Embryonic facial prominence (tissue), 1 donor: ENCODE results near the gene LAYN.
A peak's percentile ranks its signal among the peaks of the same experiment; 100 is the strongest.

Source experiments
- DNase-seq: peaks from one replicate; pipeline ENCODE4 v3.0.0-alpha.2; 2016; ENCODE audit errors: extremely low spot score

Gene LAYN

GRCh38 chr11:111598148-111598547 lies 57.6 kb downstream of the LAYN start:
- DNase-seq = no peak

GRCh38 chr11:111598559-111598958 lies 58.0 kb downstream of the LAYN start:
- DNase-seq = peak; percentile 57

GRCh38 chr11:111601636-111601978 lies 61.1 kb downstream of the LAYN start:
- no peak for DNase-seq

GRCh38 chr11:111601979-111602864 lies 61.7 kb downstream of the LAYN start, which contains the start of gene SIK2:
TSS of gene SIK2 (plus strand) at chr11:111602449. CDS start at chr11:111602564, 115 bp downstream.
- DNase-seq = peak; percentile 96

- DNase-seq = no peak
These were observed 62.5 kb downstream of the LAYN start for GRCh38 chr11:111602865-111603610.

GRCh38 chr11:111603611-111604130 lies 63.2 kb downstream of the LAYN start:
- peak; percentile 34 for DNase-seq

- peak; percentile 11 for DNase-seq
These were observed 64.0 kb downstream of the LAYN start for GRCh38 chr11:111604392-111605009.

- no peak for DNase-seq
These were observed 65.2 kb downstream of the LAYN start for GRCh38 chr11:111605681-111606080.

- DNase-seq = no peak
These were observed 66.5 kb downstream of the LAYN start for GRCh38 chr11:111606986-111607385.

- DNase-seq = no peak
These were observed 67.2 kb downstream of the LAYN start for GRCh38 chr11:111607751-111608150.
